ENCODE measurements around the gene CDK5RAP2.

CDK5RAP2 gene

DNA sequence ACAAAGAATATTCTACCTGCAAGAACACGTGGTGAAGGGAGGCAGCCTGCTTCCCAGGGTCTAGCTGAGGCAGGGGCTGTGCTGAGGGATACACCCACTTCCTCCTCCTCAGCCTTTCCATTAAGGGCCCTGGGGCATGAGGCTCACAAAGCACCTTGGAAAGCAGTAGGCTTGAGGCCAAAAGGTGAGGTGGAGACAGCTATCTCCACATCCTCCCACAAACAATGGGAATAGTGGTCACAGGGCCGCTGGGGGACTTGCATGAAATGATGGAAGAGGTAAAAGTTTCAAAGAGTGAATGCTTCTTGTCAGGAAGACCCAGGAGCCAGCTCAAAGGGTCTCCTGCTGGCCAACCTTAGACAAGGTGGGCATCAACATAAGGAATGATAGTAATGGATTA, 207.9 kb downstream of the CDK5RAP2 start:
- TF ChIP-seq RAD21 (IDR thresholded peaks at IDR 0.05; ENCODE audit: low read depth) (no peak), TEAD4 (IDR thresholded peaks at IDR 0.05) (no peak), TAF1 (IDR thresholded peaks at IDR 0.05; ENCODE audit: low read depth) (no peak), FOXM1 (IDR thresholded peaks at IDR 0.05; ENCODE audit: borderline replicate concordance, low read depth) (no peak), CEBPB (IDR thresholded peaks at IDR 0.05) (no peak), YY1 (IDR thresholded peaks at IDR 0.05; ENCODE audit: low read depth) (no peak), MAX (IDR thresholded peaks at IDR 0.05) (no peak), EP300 (IDR thresholded peaks at IDR 0.05; ENCODE audit: borderline replicate concordance) (no peak), EGR1 (IDR thresholded peaks at IDR 0.05) (no peak), REST (IDR thresholded peaks at IDR 0.05; ENCODE audit: low read depth) (no peak), CREB1 (IDR thresholded peaks at IDR 0.05; ENCODE audit: low read depth) (no peak), USF1 (IDR thresholded peaks at IDR 0.05) (no peak), ZBTB7A (IDR thresholded peaks at IDR 0.05; ENCODE audit: low read depth) (no peak), NFIC (IDR thresholded peaks at IDR 0.05) (no peak), TCF12 (IDR thresholded peaks at IDR 0.05; ENCODE audit: low read depth) (no peak)

DNA sequence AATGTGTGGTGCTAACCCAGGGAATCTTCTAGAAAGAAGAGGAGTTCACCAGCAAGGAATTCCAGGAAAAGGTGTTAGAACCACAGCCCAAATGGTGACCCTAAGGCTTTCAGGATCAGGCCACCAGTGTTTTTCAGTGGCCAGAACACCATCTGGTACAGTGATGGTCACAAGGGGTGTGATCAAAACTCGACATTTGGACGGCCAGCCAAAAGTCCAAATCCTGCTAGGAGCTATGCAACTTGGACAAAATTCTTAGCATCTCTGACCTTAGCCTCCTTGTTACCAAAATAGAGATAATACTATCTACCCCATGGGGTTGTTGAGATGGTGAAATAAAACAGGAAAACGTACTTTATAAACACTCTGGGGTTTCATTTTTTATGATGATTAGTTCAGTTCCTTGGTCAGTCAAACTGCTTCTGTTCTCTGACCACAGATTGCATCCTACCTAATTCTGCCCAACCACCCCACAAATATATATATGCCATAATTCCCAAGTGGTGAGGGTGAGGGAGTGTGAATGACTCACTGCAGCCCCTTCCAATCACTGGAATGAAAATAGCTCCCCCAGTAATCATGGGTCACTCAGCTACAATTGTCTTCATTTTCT, 210.3 kb downstream of the CDK5RAP2 start:
- TF ChIP-seq CREB1 (IDR thresholded peaks at IDR 0.05; ENCODE audit: low read depth) (no peak), TEAD4 (IDR thresholded peaks at IDR 0.05) (no peak), EGR1 (IDR thresholded peaks at IDR 0.05) (no peak), MAX (IDR thresholded peaks at IDR 0.05) (no peak), YY1 (IDR thresholded peaks at IDR 0.05; ENCODE audit: low read depth) (no peak), TAF1 (IDR thresholded peaks at IDR 0.05; ENCODE audit: low read depth) (no peak), EP300 (IDR thresholded peaks at IDR 0.05; ENCODE audit: borderline replicate concordance) (no peak), USF1 (IDR thresholded peaks at IDR 0.05) (no peak), REST (IDR thresholded peaks at IDR 0.05; ENCODE audit: low read depth) (no peak), RAD21 (IDR thresholded peaks at IDR 0.05; ENCODE audit: low read depth) (no peak), NFIC (IDR thresholded peaks at IDR 0.05) (no peak), ZBTB7A (IDR thresholded peaks at IDR 0.05; ENCODE audit: low read depth) (no peak), TCF12 (IDR thresholded peaks at IDR 0.05; ENCODE audit: low read depth) (no peak), FOXM1 (IDR thresholded peaks at IDR 0.05; ENCODE audit: borderline replicate concordance, low read depth) (no peak), CEBPB (IDR thresholded peaks at IDR 0.05) (no peak)

DNA sequence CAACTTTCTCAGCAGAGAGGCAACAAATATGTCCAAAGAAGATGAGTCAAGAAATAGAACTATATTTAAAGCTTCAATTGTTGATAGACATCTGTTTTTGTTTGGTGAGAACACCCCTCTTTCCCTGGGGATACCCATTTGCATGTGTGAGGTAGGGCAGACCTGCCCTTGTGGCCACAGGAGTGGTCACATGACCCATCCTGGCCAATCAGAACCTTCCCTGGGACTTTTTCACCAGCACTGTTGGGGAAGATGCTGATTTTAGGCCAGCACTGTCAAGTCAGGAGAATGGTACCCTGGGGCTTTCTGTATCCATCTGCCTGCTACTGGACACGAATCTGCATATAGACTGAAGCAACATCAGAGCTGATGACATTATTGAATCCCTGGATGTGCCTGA, 211.2 kb downstream of the CDK5RAP2 start:
- TF ChIP-seq CREB1 (IDR thresholded peaks at IDR 0.05; ENCODE audit: low read depth): no peak
- peak; percentile 74 for TF ChIP-seq USF1 (IDR thresholded peaks at IDR 0.05)
- TF ChIP-seq MAX (IDR thresholded peaks at IDR 0.05): no peak
- no peak for TF ChIP-seq EP300 (IDR thresholded peaks at IDR 0.05; ENCODE audit: borderline replicate concordance)
- TF ChIP-seq ZBTB7A (IDR thresholded peaks at IDR 0.05; ENCODE audit: low read depth): no peak

- TF ChIP-seq TEAD4 (IDR thresholded peaks at IDR 0.05): peak; percentile 98
- peak; percentile 31; the same call in 1 of the 2 replicates for TF ChIP-seq RAD21 (IDR thresholded peaks at IDR 0.05; ENCODE audit: low read depth)
- no peak; the same call in 1 of the 2 replicates for TF ChIP-seq EP300 (IDR thresholded peaks at IDR 0.05; ENCODE audit: borderline replicate concordance)
- no peak for TF ChIP-seq YY1 (IDR thresholded peaks at IDR 0.05; ENCODE audit: low read depth)
- peak; percentile 85 for TF ChIP-seq NFIC (IDR thresholded peaks at IDR 0.05)
Measured at GRCh38 chr9:120366644-120367019, 213.3 kb downstream of the CDK5RAP2 start.

DNA sequence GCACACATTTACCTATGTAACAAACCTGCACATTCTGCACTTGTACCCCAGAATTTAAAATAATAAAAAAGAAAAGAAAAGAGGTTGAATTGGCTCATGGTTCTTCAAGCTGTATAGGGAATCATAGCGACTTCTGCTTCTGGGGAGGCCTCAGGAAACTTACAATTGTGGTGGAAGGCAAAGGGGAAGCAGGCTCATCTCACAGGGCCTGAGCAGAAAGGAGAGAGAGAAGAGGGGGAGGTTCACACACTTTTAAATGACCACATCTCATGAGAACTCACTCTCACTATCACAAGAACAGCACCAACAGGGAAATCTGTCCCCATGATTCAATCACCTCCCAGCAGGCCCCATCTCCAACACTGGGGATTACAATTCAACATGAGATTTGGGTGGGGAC, 214.6 kb downstream of the CDK5RAP2 start:
- TF ChIP-seq CREB1 (IDR thresholded peaks at IDR 0.05; ENCODE audit: low read depth) (no peak), USF1 (IDR thresholded peaks at IDR 0.05) (no peak), TAF1 (IDR thresholded peaks at IDR 0.05; ENCODE audit: low read depth) (no peak), TCF12 (IDR thresholded peaks at IDR 0.05; ENCODE audit: low read depth) (no peak), YY1 (IDR thresholded peaks at IDR 0.05; ENCODE audit: low read depth) (no peak), ZBTB7A (IDR thresholded peaks at IDR 0.05; ENCODE audit: low read depth) (no peak), EP300 (IDR thresholded peaks at IDR 0.05; ENCODE audit: borderline replicate concordance) (no peak), REST (IDR thresholded peaks at IDR 0.05; ENCODE audit: low read depth) (no peak), EGR1 (IDR thresholded peaks at IDR 0.05) (no peak), FOXM1 (IDR thresholded peaks at IDR 0.05; ENCODE audit: borderline replicate concordance, low read depth) (no peak), NFIC (IDR thresholded peaks at IDR 0.05) (no peak)
